CD4-positive, alpha-beta T cell (primary cell): ENCODE results near the gene TEKTIP1. TPM values are rescaled to one million over a fixed set of nuclear protein-coding genes. Genes with fewer than 3 reads are reported as not detected.

ENCODE experiments used
- ATAC-seq: fragments of 200-7000 bp; cut with Tn5 transposase; one replicate; pipeline ENCODE4 v1.10.0; 2022; ENCODE audit warnings: mild to moderate bottlenecking; ENCODE audit not compliant: poor library complexity
- CTCF ChIA-PET: fragments of 350-600 bp; sonication (Branson Sonifier 250); formaldehyde crosslinking; loops from one replicate; lab custom pipeline; 2021; ENCODE audit warnings: antibody characterized with exemption, inconsistent platforms; lab: Charles Lee
- POLR2A ChIA-PET: fragments of 350-600 bp; sonication (Branson Sonifier 250); formaldehyde crosslinking; loops from one replicate; lab custom pipeline; 2021; ENCODE audit warnings: antibody characterized with exemption, inconsistent platforms; lab: Charles Lee
- DNase-seq, 14 experiments: peaks; one replicate each; pipeline ENCODE4 v3.0.0-alpha.2; 2013 to 2020; ENCODE audit warnings: mixed read lengths in 2 of 14
- H3K27ac ChIP-seq, 2 donors: one replicate each; pipeline versions ENCODE4 v1.5.1 to v1.7.0; 2013; ENCODE audit warnings: low read length in 2 of 2, low read depth in 1 of 2, mild to moderate bottlenecking in 1 of 2
- H3K27me3 ChIP-seq, 2 experiments: 1 replicate in 1 of 2; 2 replicates in 1 of 2; pipeline versions ENCODE4 v1.6.1 to v1.7.0; 2013; ENCODE audit warnings: low read length in 2 of 2, control low read depth in 1 of 2, mild to moderate bottlenecking in 1 of 2, moderate library complexity in 1 of 2; ENCODE audit not compliant: insufficient read depth in 2 of 2, control insufficient read depth in 1 of 2
- H3K36me3 ChIP-seq: one replicate; pipeline ENCODE4 v1.6.1; 2013; ENCODE audit warnings: low read length, control low read depth; ENCODE audit not compliant: insufficient read depth
- H3K4me1 ChIP-seq: one replicate; pipeline ENCODE4 v1.6.1; 2013; ENCODE audit warnings: low read length, control low read depth; ENCODE audit not compliant: insufficient read depth
- H3K4me3 ChIP-seq: one replicate; pipeline ENCODE4 v1.5.1; 2013; ENCODE audit warnings: mild to moderate bottlenecking, low read length, moderate library complexity
- H3K9me3 ChIP-seq, 2 experiments: 1 replicate in 1 of 2; 2 replicates in 1 of 2; pipeline versions ENCODE4 v1.6.1 to v1.7.0; 2013; ENCODE audit warnings: low read length in 2 of 2, mild to moderate bottlenecking in 2 of 2, control low read depth in 1 of 2, moderate library complexity in 1 of 2; ENCODE audit not compliant: control insufficient read depth in 1 of 2, insufficient read depth in 1 of 2
- H3K27ac Mint-ChIP-seq: one replicate; pipeline ENCODE4 v1.8.0; 2020; ENCODE audit warnings: mixed read lengths
- H3K27me3 Mint-ChIP-seq: one replicate; pipeline ENCODE4 v1.8.0; 2021; ENCODE audit warnings: mixed read lengths
- H3K36me3 Mint-ChIP-seq: one replicate; pipeline ENCODE4 v1.8.0; 2021; ENCODE audit warnings: low read depth, mixed read lengths
- H3K4me1 Mint-ChIP-seq: one replicate; pipeline ENCODE4 v1.8.0; 2021; ENCODE audit warnings: low read depth, mixed read lengths
- H3K4me3 Mint-ChIP-seq: one replicate; pipeline ENCODE4 v1.8.0; 2020; ENCODE audit warnings: mild to moderate bottlenecking, mixed read lengths
- H3K9me3 Mint-ChIP-seq: one replicate; pipeline ENCODE4 v1.8.0; 2020; ENCODE audit warnings: mixed read lengths
- CTCF ChIP-seq: fragments of 200-600 bp; IDR thresholded peaks from one replicate; pipeline ENCODE4 v1.8.0; 2022; ENCODE audit warnings: antibody characterized with exemption, mild to moderate bottlenecking
- intact Hi-C, 2 experiments: fragments of 100-400 bp; cut with DNase I in 1 of 2; cut with micrococcal nuclease in 1 of 2; formaldehyde crosslinking; loops; one replicate each; pipeline versions ENCODE4 v1.15.1 to v1.9.0; 2023 to 2025; cut with DNase I, micrococcal nuclease
- total RNA-seq, 174 experiments: library from RNA in 2 of 174; stranded (reverse) in 2 of 174; gene quantifications; one replicate each; pipeline ENCODE4 v1.2.3 and lab custom pipeline; 2021 to 2026

Gene TEKTIP1
- total RNA-seq, 2 experiments from 2014 or later: 5.7 to 6.0 TPM

- intact Hi-C loops: loop anchor here (5.0 kb wide), 2 partner anchors 37 to 43 kb away; partner anchors contain the start of genes FZR1 (in 1 of the 2) and GIPC3 (in 1 of the 2)
- POLR2A ChIA-PET: no interaction called here
- peaks cover 50% of the 10 kb centered on the region for H3K4me1 ChIP-seq
Measured at GRCh38 chr19:3549816-3550215, 10.8 kb downstream of the TEKTIP1 start.

GRCh38 chr19:3550947-3551791, 12.2 kb downstream of the TEKTIP1 start:
- POLR2A ChIA-PET: no interaction called here
- CTCF ChIA-PET: no interaction called here
- peaks cover 30% of the 10 kb centered on the region for H3K4me1 Mint-ChIP-seq
- H3K4me3 Mint-ChIP-seq: peak overlapping the region; percentile 38
- peaks cover 22% of the 10 kb centered on the region for H3K36me3 Mint-ChIP-seq
- Histone ChIP-seq H3K9me3 (no peaks in the 10 kb centered on the region), H3K27ac (peak overlapping the region in 1 of 2 donors; percentile 17), H3K27me3 (no peaks in the 10 kb centered on the region), H3K36me3 (peaks cover 28% of the 10 kb centered on the region), H3K4me1 (peaks cover 54% of the 10 kb centered on the region), H3K4me3 (no peak overlapping the region)
- ATAC-seq (no peak), DNase-seq (peak in 1 of 14 experiments; percentile 27)
- intact Hi-C loops: no loop called here
- peak overlapping the region; percentile 72 for H3K27ac Mint-ChIP-seq
- no peaks in the 10 kb centered on the region for H3K9me3 Mint-ChIP-seq
- no peaks in the 10 kb centered on the region for H3K27me3 Mint-ChIP-seq
- TF ChIP-seq CTCF: no peak

More at GRCh38 chr19:3549816-3550215, 10.8 kb downstream of the TEKTIP1 start:
- Histone ChIP-seq H3K36me3 (peaks cover 37% of the 10 kb centered on the region), H3K9me3 (no peaks in the 10 kb centered on the region), H3K27ac (no peak overlapping the region), H3K4me3 (no peak overlapping the region), H3K27me3 (no peaks in the 10 kb centered on the region)
- no peaks in the 10 kb centered on the region for H3K27me3 Mint-ChIP-seq
- CTCF ChIA-PET: no interaction called here
- peaks cover 34% of the 10 kb centered on the region for H3K36me3 Mint-ChIP-seq
- TF ChIP-seq CTCF: no peak
- peaks cover 29% of the 10 kb centered on the region for H3K4me1 Mint-ChIP-seq
- no peaks in the 10 kb centered on the region for H3K9me3 Mint-ChIP-seq
- peak overlapping the region; percentile 39 for H3K27ac Mint-ChIP-seq
- ATAC-seq (no peak), DNase-seq (no peak)
- H3K4me3 Mint-ChIP-seq: no peak overlapping the region

GRCh38 chr19:3551792-3552095, 12.8 kb downstream of the TEKTIP1 start:
- DNase-seq: no peak
- Histone ChIP-seq H3K9me3 (no peaks in the 10 kb centered on the region), H3K4me3 (no peak overlapping the region), H3K27ac (no peak overlapping the region), H3K27me3 (no peaks in the 10 kb centered on the region), H3K36me3 (peaks cover 24% of the 10 kb centered on the region), H3K4me1 (peaks cover 60% of the 10 kb centered on the region)
- ATAC-seq: no peak
- peaks cover 36% of the 10 kb centered on the region for H3K4me1 Mint-ChIP-seq
- intact Hi-C loops: no loop called here
- peak overlapping the region; percentile 72 for H3K27ac Mint-ChIP-seq
- H3K4me3 Mint-ChIP-seq: peak overlapping the region; percentile 38
- no peaks in the 10 kb centered on the region for H3K27me3 Mint-ChIP-seq
- ChIA-PET POLR2A (no interaction called here), CTCF (no interaction called here)
- no peak for TF ChIP-seq CTCF
- peaks cover 26% of the 10 kb centered on the region for H3K36me3 Mint-ChIP-seq
- no peaks in the 10 kb centered on the region for H3K9me3 Mint-ChIP-seq
